Gastroesophageal sphincter (tissue), 3 donors: ENCODE measurements around the gene ACTN4.

Experiments used
- CTCF ChIP-seq, 4 experiments: fragments of 200-600 bp in 2 of 4; fragments of 450-650 bp in 2 of 4; sonication (generic) in 1 of 4; IDR thresholded peaks; one replicate each; pipeline ENCODE4 v1.5.1; 2017 to 2019; ENCODE audit warnings: antibody characterized with exemption in 4 of 4, mild to moderate bottlenecking in 2 of 4, moderate library complexity in 2 of 4
- EP300 ChIP-seq: sonication (generic); formaldehyde crosslinking; IDR thresholded peaks from one replicate; pipeline ENCODE4 v1.6.1; 2017; ENCODE audit warnings: antibody characterized with exemption, mild to moderate bottlenecking
- POLR2A ChIP-seq, 2 donors: fragments of 450-650 bp; IDR thresholded peaks; one replicate each; pipeline ENCODE4 v1.6.1; 2017; ENCODE audit warnings: antibody characterized with exemption in 2 of 2, mild to moderate bottlenecking in 2 of 2, moderate library complexity in 1 of 2
- POLR2AphosphoS5 ChIP-seq: sonication (generic); formaldehyde crosslinking; IDR thresholded peaks from one replicate; pipeline ENCODE4 v1.6.1; 2017; ENCODE audit warnings: antibody characterized with exemption

GRCh38 chr19:38691938-38692457, 44.5 kb downstream of the ACTN4 start:
- TF ChIP-seq CTCF (IDR thresholded peaks at IDR 0.05) (no peak), POLR2AphosphoS5 (peak; percentile 94), POLR2A (IDR thresholded peaks at IDR 0.05) (peak; percentile 55 to 61), EP300 (peak; percentile 74)
